Endodermal cell (in vitro differentiated cells): ENCODE results near the gene COMMD10. TPM values are rescaled to one million over a fixed set of nuclear protein-coding genes. Genes with fewer than 3 reads are reported as not detected.

Experiments used
- DNase-seq: peaks from one replicate; pipeline ENCODE4 v3.0.0-alpha.2; 2017
- H3K27ac ChIP-seq: 2 replicates; pipeline ENCODE4 v1.5.1; 2013; ENCODE audit warnings: mild to moderate bottlenecking, low read depth, low read length, moderate library complexity
- H3K27me3 ChIP-seq: 2 replicates; pipeline ENCODE4 v1.6.1; 2013; ENCODE audit warnings: mild to moderate bottlenecking, low read length, moderate library complexity; ENCODE audit not compliant: insufficient read depth, control insufficient read depth, poor library complexity, severe bottlenecking
- H3K36me3 ChIP-seq: 2 replicates; pipeline ENCODE4 v1.7.0; 2013; ENCODE audit warnings: mild to moderate bottlenecking, low read length, moderate library complexity; ENCODE audit not compliant: control insufficient read depth, insufficient read depth
- H3K4me1 ChIP-seq: one replicate; pipeline ENCODE4 v1.7.0; 2013; ENCODE audit warnings: low read length; ENCODE audit not compliant: control insufficient read depth, insufficient read depth
- H3K4me3 ChIP-seq: 2 replicates; pipeline ENCODE4 v1.5.1; 2013; ENCODE audit warnings: mild to moderate bottlenecking, low read length, moderate library complexity
- H3K9ac ChIP-seq: 2 replicates; pipeline ENCODE4 v1.6.1; 2013; ENCODE audit warnings: mild to moderate bottlenecking, low read length, moderate library complexity; ENCODE audit not compliant: poor library complexity, severe bottlenecking; ENCODE audit errors: extremely low read depth
- H3K9me3 ChIP-seq: 2 replicates; pipeline ENCODE4 v1.6.1; 2013; ENCODE audit warnings: mild to moderate bottlenecking, low read length, moderate library complexity; ENCODE audit not compliant: control insufficient read depth
- H3K27ac Mint-ChIP-seq: 2 replicates; pipeline ENCODE4 v1.8.0; 2020; ENCODE audit warnings: mixed read lengths
- H3K27me3 Mint-ChIP-seq: 2 replicates; pipeline ENCODE4 v1.8.0; 2021; ENCODE audit warnings: mild to moderate bottlenecking, mixed read lengths; ENCODE audit not compliant: insufficient read depth
- H3K36me3 Mint-ChIP-seq: 2 replicates; pipeline ENCODE4 v1.8.0; 2020; ENCODE audit warnings: low read depth, mixed read lengths
- H3K4me1 Mint-ChIP-seq: 2 replicates; pipeline ENCODE4 v1.8.0; 2020; ENCODE audit warnings: mixed read lengths
- H3K4me3 Mint-ChIP-seq: 2 replicates; pipeline ENCODE4 v1.8.0; 2020; ENCODE audit warnings: mild to moderate bottlenecking, moderate library complexity, mixed read lengths
- H3K9me3 Mint-ChIP-seq: 2 replicates; pipeline ENCODE4 v1.8.0; 2020; ENCODE audit warnings: mild to moderate bottlenecking, mixed read lengths
- WGBS, 2 experiments: methylation state at CpG; one replicate each; pipeline versions ENCODE4 v1.1.5 to v1.1.7; 2013; ENCODE audit warnings: missing lambda C conversion rate in 2 of 2, mixed read lengths in 1 of 2; ENCODE audit not compliant: insufficient coverage in 1 of 2, insufficient read length in 1 of 2; 5-methylcytosine and 5-hydroxymethylcytosine counted together
- total RNA-seq, 2 donors: library from RNA; stranded (reverse); fragmentation: NEBNext Ultra II Directional in 1 of 2; extraction: Animal tissue kit (Norgen Biotek cat#: 25700) in 1 of 2; gene quantifications; 2 replicates in 1 of 2; 3 replicates in 1 of 2; pipeline ENCODE4 v1.2.1, GENCODE V29; 2021
- TF ChIP-seq, protein P1 (sequence below): fragments of 200-600 bp; sonication (generic); conservative IDR thresholded peaks from 2 replicates; pipeline ENCODE4 v1.5.0; 2021; ENCODE audit warnings: antibody characterized with exemption, mild to moderate bottlenecking

COMMD10 gene
- total RNA-seq, 2 donors from 2014 or later = 25.3 to 29.8 TPM

DNA sequence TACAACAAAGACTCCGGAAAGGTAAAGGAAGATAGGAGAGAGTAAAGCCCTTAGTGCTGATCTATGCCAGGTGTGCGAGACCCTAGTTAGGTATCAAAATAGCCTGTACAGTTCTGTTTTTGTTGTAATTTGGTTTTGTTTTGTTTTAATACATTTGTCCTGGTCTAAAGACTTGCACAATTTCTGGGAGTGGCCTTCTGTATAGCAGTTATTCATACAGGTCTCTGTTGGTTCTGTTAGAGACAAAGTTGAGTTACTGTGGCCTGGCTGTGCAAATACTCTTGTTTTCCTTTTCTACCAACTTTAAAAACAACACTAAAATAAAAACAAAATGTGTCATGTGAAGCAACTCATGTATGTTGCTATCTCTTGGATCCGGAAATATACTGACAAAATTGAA, 163.6 kb downstream of the COMMD10 start:
- no peak overlapping the region for H3K27ac Mint-ChIP-seq
- H3K36me3 Mint-ChIP-seq = peaks cover 8% of the 10 kb centered on the region
- H3K4me3 Mint-ChIP-seq = no peak overlapping the region
- Histone ChIP-seq H3K9me3 (peaks cover 18% of the 10 kb centered on the region), H3K36me3 (no peaks in the 10 kb centered on the region), H3K4me3 (no peak overlapping the region), H3K27me3 (no peaks in the 10 kb centered on the region), H3K27ac (no peak overlapping the region), H3K9ac (no peak overlapping the region), H3K4me1 (no peaks in the 10 kb centered on the region)
- peaks cover 17% of the 10 kb centered on the region for H3K9me3 Mint-ChIP-seq
- WGBS, 2 experiments = 87 to 100% methylated on average over 2 to 3 of the region's 3 CpGs
- no peaks in the 10 kb centered on the region for H3K4me1 Mint-ChIP-seq
- no peak for DNase-seq
- TF ChIP-seq, protein P1, sequence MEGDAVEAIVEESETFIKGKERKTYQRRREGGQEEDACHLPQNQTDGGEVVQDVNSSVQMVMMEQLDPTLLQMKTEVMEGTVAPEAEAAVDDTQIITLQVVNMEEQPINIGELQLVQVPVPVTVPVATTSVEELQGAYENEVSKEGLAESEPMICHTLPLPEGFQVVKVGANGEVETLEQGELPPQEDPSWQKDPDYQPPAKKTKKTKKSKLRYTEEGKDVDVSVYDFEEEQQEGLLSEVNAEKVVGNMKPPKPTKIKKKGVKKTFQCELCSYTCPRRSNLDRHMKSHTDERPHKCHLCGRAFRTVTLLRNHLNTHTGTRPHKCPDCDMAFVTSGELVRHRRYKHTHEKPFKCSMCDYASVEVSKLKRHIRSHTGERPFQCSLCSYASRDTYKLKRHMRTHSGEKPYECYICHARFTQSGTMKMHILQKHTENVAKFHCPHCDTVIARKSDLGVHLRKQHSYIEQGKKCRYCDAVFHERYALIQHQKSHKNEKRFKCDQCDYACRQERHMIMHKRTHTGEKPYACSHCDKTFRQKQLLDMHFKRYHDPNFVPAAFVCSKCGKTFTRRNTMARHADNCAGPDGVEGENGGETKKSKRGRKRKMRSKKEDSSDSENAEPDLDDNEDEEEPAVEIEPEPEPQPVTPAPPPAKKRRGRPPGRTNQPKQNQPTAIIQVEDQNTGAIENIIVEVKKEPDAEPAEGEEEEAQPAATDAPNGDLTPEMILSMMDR = no peak
- H3K27me3 Mint-ChIP-seq = no peaks in the 10 kb centered on the region

DNA sequence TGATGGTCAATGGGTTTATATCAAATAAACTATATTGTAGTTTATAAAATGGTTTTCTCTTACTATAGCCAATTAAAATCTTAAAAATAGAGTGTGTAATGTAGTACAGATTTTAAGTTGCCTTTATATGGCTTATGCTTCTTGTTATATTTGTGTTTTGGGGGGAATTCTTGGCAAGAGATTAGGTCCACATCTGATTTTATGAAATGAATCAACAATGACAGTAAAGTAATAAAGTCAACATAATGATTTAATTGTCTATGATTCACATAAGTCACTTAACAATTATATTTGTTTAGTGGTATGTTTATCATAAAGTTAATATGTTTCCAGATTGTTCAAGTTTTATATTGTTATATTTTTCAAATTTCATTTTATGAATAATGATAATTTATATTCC, 164.8 kb downstream of the COMMD10 start:
- peaks cover 22% of the 10 kb centered on the region for H3K9me3 Mint-ChIP-seq

DNA sequence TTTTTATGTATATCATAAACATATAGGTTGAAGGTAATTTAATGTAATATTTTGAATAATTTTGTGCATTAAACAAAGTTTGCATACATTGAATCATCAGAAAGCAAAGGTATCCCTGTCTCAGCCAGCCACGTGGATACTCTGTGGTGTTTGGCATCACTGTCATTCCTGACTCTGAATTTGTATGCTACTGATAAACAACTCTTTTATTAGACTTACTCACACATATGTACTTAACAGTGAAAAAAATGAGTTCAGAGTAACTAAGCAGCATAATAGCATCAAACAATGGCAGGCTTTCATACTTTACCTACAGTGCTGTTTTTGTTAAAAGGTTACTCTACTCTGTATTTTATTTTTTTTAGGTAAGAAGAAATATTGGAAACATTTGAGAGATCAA, 171.9 kb downstream of the COMMD10 start:
- H3K9me3 ChIP-seq = no peaks in the 10 kb centered on the region
- no peaks in the 10 kb centered on the region for H3K36me3 Mint-ChIP-seq
- no peaks in the 10 kb centered on the region for H3K27me3 Mint-ChIP-seq
- no peak overlapping the region for H3K27ac Mint-ChIP-seq
- H3K4me1 ChIP-seq = no peaks in the 10 kb centered on the region
- H3K4me3 Mint-ChIP-seq = no peak overlapping the region
- 91 to 100% methylated on average over 1 of the region's 1 CpG for WGBS, 2 experiments
- H3K9me3 Mint-ChIP-seq = peaks cover 8% of the 10 kb centered on the region
- DNase-seq = no peak
- H3K36me3 ChIP-seq = no peaks in the 10 kb centered on the region
- no peak overlapping the region for H3K27ac ChIP-seq
- H3K27me3 ChIP-seq = no peaks in the 10 kb centered on the region
- TF ChIP-seq, protein P1 = no peak
- no peak overlapping the region for H3K9ac ChIP-seq
- H3K4me1 Mint-ChIP-seq = no peaks in the 10 kb centered on the region
- no peak overlapping the region for H3K4me3 ChIP-seq

More for the DNA sequence above, 164.8 kb downstream of the COMMD10 start:
- no peaks in the 10 kb centered on the region for H3K4me1 ChIP-seq
- Mint-ChIP-seq H3K27ac (no peak overlapping the region), H3K4me1 (no peaks in the 10 kb centered on the region), H3K27me3 (no peaks in the 10 kb centered on the region), H3K36me3 (peaks cover 8% of the 10 kb centered on the region), H3K4me3 (no peak overlapping the region)
- H3K4me3 ChIP-seq = no peak overlapping the region
- TF ChIP-seq, protein P1 = no peak
- H3K36me3 ChIP-seq = no peaks in the 10 kb centered on the region
- H3K9me3 ChIP-seq = peaks cover 18% of the 10 kb centered on the region
- no peaks in the 10 kb centered on the region for H3K27me3 ChIP-seq
- DNase-seq = no peak
- no peak overlapping the region for H3K27ac ChIP-seq
- H3K9ac ChIP-seq = no peak overlapping the region
